HepG2 (cell line): Measurements from ENCODE around the gene COL9A2. TPM values are rescaled to one million over a fixed set of nuclear protein-coding genes. Genes with fewer than 3 reads are reported as not detected.

Experiments used
- ATAC-seq: fragments of 200-7000 bp; cut with Tn5 transposase; 3 replicates; pipeline ENCODE4 v1.9.1; 2020; ENCODE audit warnings: mild to moderate bottlenecking, moderate library complexity
- BruUV-seq: library from RNA; stranded (reverse); fragments of 400-500 nt; replicated peaks from 2 replicates; lab custom pipeline; 2021; lab: Mats Ljungman, UMichigan
- CTCF ChIA-PET: fragments of 300-600 bp; formaldehyde crosslinking; extraction: SDS; loops from one replicate; lab custom pipeline; 2021; ENCODE audit warnings: low total read pairs, inconsistent platforms, low intra/inter-chr PET ratio; lab: Yijun Ruan, JAX
- POLR2A ChIA-PET: fragments of 350-600 bp; sonication (Branson Sonifier 250); formaldehyde crosslinking; loops from one replicate; lab custom pipeline; 2020; ENCODE audit warnings: antibody characterized with exemption, inconsistent platforms; lab: Yijun Ruan, JAX
- DNase-seq: peaks from one replicate; pipeline ENCODE4 v3.0.0-alpha.2; 2015; ENCODE audit warnings: low spot score
- FAIRE-seq: peaks from 3 replicates; lab custom pipeline; 2011; peaks lifted over from hg19 to GRCh38; lab: Jason Lieb, UNC
- H2AFZ ChIP-seq: one replicate; pipeline ENCODE4 v1.6.1; 2011; ENCODE audit warnings: low read length, inconsistent platforms
- H3K27ac ChIP-seq: fragments of 300-600 bp; 3 replicates; pipeline ENCODE4 v1.8.0; 2011; ENCODE audit warnings: mixed run types, mild to moderate bottlenecking, mixed read lengths, low read length, inconsistent platforms; ENCODE audit not compliant: insufficient read depth; ENCODE audit errors: extremely low read length
- H3K27me3 ChIP-seq, 2 experiments: fragments of 200-600 bp in 1 of 2; 2 replicates in 1 of 2; 3 replicates in 1 of 2; pipeline versions ENCODE4 v1.6.0 to v1.8.0; 2011; ENCODE audit warnings: low read length in 2 of 2, mild to moderate bottlenecking in 2 of 2, moderate library complexity in 2 of 2, inconsistent platforms in 1 of 2; ENCODE audit not compliant: insufficient read depth in 2 of 2, control insufficient read depth in 1 of 2
- H3K36me3 ChIP-seq, 2 experiments: fragments of 200-600 bp in 1 of 2; replicated peaks in 1 of 2; 2 replicates in 1 of 2; 3 replicates in 1 of 2; pipeline versions ENCODE4 v1.5.1 to v1.8.0; 2011; ENCODE audit warnings: low read length in 2 of 2, inconsistent platforms in 1 of 2; ENCODE audit not compliant: insufficient read depth in 2 of 2, control insufficient read depth in 1 of 2
- H3K4me1 ChIP-seq: 2 replicates; pipeline ENCODE4 v1.5.1; 2012; ENCODE audit warnings: low read length, inconsistent platforms; ENCODE audit not compliant: insufficient read depth
- H3K4me2 ChIP-seq: 2 replicates; pipeline ENCODE4 v1.6.0; 2011; ENCODE audit warnings: low read depth, low read length, inconsistent platforms
- H3K4me3 ChIP-seq, 3 experiments: fragments of 200-600 bp in 1 of 3; sonication (generic), shearing (Covaris generic) in 1 of 3; replicated peaks in 1 of 3; 2 replicates each; pipeline ENCODE4 v1.5.1; 2011 to 2016; ENCODE audit warnings: low read length in 3 of 3, inconsistent platforms in 2 of 3, low read depth in 2 of 3, mild to moderate bottlenecking in 2 of 3, control low read depth in 1 of 3, mixed read lengths in 1 of 3; ENCODE audit not compliant: insufficient read depth in 1 of 3
- H3K79me2 ChIP-seq: one replicate; pipeline ENCODE4 v1.6.1; 2011; ENCODE audit warnings: low read length, inconsistent platforms; ENCODE audit not compliant: insufficient read depth
- H3K9ac ChIP-seq: 2 replicates; pipeline ENCODE4 v1.6.0; 2011; ENCODE audit warnings: mild to moderate bottlenecking, low read depth, low read length, inconsistent platforms; ENCODE audit not compliant: insufficient read depth
- H3K9me3 ChIP-seq: 2 replicates; pipeline ENCODE4 v1.5.1; 2012; ENCODE audit warnings: mild to moderate bottlenecking, low read length
- H4K20me1 ChIP-seq: 2 replicates; pipeline ENCODE4 v1.6.0; 2011; ENCODE audit warnings: inconsistent platforms, mild to moderate bottlenecking, low read length, moderate library complexity; ENCODE audit not compliant: insufficient read depth
- CBFB ChIP-seq: sonication (generic); formaldehyde crosslinking; IDR thresholded peaks from 2 replicates; pipeline ENCODE4 v1.4.0; 2020; ENCODE audit warnings: missing genetic modification reagents
- NONO ChIP-seq, 2 experiments: fragments of 450-650 bp in 1 of 2; sonication (generic) in 1 of 2; formaldehyde crosslinking in 1 of 2; IDR thresholded peaks in 1 of 2; conservative IDR thresholded peaks in 1 of 2; 2 replicates each; pipeline versions ENCODE4 v1.6.1 to v1.8.0; 2017 to 2022; ENCODE audit warnings: mild to moderate bottlenecking in 1 of 2, missing genetic modification reagents in 1 of 2, moderate library complexity in 1 of 2
- SIN3B ChIP-seq: fragments of 150-350 bp; IDR thresholded peaks from 2 replicates; pipeline ENCODE4 v1.6.1; 2014; ENCODE audit warnings: low read length
- ZBTB8A ChIP-seq: sonication (generic); formaldehyde crosslinking; IDR thresholded peaks from 2 replicates; pipeline ENCODE4 v1.4.0; 2020; ENCODE audit warnings: mild to moderate bottlenecking, low read depth, missing genetic modification reagents, borderline replicate concordance
- ZNF501 ChIP-seq: sonication (generic); formaldehyde crosslinking; IDR thresholded peaks from 2 replicates; pipeline ENCODE4 v1.5.1; 2020; ENCODE audit warnings: mild to moderate bottlenecking, moderate library complexity, missing genetic modification reagents
- ZNF746 ChIP-seq: sonication (generic); formaldehyde crosslinking; IDR thresholded peaks from 2 replicates; pipeline ENCODE4 v1.8.0; 2022; ENCODE audit warnings: mild to moderate bottlenecking, missing genetic modification reagents
- WGBS: methylation state at CpG from one replicate; pipeline ENCODE4 v1.1.6; 2017; ENCODE audit warnings: low lambda C conversion rate; 5-methylcytosine and 5-hydroxymethylcytosine counted together
- in situ Hi-C: cut with HindIII; loops from 2 replicates; pipeline ENCODE4 v1.10.0; 2017; ENCODE audit warnings: low pct_unique_long_range_greater_than_20kb; ENCODE audit not compliant: extremely low pct_ligation_motif_present
- intact Hi-C: fragments of 100-400 bp; cut with micrococcal nuclease; formaldehyde crosslinking; loops from one replicate; pipeline ENCODE4 v1.10.0; 2022; ENCODE audit not compliant: unreplicated experiment
- polyA plus RNA-seq, 8 experiments: library from polyadenylated mRNA; depleted of rRNA in 3 of 8; stranded (reverse) in 7 of 8; unstranded in 1 of 8; fragments of >200 nt; fragmentation: Illumina TruSeq in 4 of 8; extraction: Trizol in 4 of 8; gene quantifications; 2 replicates each; pipeline versions ENCODE4 v1.2.1 to v1.2.3, GENCODE V29; 2011 to 2016; ENCODE audit warnings: low read depth in 4 of 8, missing spikeins in 1 of 8, mixed read lengths in 1 of 8; ENCODE audit not compliant: insufficient read depth in 1 of 8
- total RNA-seq, 5 experiments: library from RNA; depleted of rRNA; stranded (reverse); fragments of >200 nt; fragmentation: Illumina TruSeq; extraction: Trizol; gene quantifications; 2 replicates each; pipeline ENCODE4 v1.2.3, GENCODE V29; 2016; ENCODE audit warnings: low read depth in 1 of 5
- TF ChIP-seq, protein P1 (sequence below): sonication (generic); formaldehyde crosslinking; IDR thresholded peaks from one replicate; pipeline ENCODE4 v1.5.1; 2020; ENCODE audit warnings: mild to moderate bottlenecking, missing genetic modification reagents; ENCODE audit errors: not compliant biosample characterization
- TF ChIP-seq, protein P2 (sequence below): sonication (generic); formaldehyde crosslinking; IDR thresholded peaks from 2 replicates; pipeline ENCODE4 v1.4.0; 2020; ENCODE audit warnings: mild to moderate bottlenecking, missing genetic modification reagents

COL9A2 gene
- total and polyA plus RNA-seq, 2 of the 13 experiments (the other 11 are each of a cell fraction or from before 2014, with no cell fraction given), result 20.2 to 26.9 TPM

DNA sequence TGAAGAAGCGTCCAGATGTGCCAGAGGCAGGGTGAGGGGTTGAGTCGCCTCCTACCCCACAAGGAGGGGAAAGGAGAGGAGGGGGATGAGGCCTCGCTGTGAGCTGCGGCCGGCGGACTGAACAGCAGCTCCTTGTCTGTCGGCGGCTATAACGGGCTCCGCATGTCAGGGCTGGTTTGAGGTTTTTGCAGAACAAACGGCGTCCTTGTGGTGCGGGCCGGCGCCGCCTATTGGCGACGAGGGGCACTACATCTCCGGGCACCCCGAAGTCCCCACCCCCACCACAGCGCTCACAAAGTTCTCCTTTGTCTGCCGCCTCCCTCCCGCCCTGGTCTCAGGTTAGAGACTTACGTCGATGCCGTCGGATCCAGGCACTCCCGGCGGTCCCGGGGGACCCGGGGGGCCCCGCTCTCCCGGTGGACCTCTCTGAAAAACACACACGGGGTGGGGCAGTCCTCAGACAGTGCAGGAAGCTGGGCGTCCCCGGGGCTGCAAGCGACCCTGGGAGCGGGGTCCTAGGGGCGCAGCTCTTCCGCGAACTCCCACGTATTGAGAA, 1.8 kb downstream of the COL9A2 start (continued):
- TF ChIP-seq CBFB (CRISPR knock-in tag), result peak; percentile 79; the same call in 1 of the 2 replicates

DNA sequence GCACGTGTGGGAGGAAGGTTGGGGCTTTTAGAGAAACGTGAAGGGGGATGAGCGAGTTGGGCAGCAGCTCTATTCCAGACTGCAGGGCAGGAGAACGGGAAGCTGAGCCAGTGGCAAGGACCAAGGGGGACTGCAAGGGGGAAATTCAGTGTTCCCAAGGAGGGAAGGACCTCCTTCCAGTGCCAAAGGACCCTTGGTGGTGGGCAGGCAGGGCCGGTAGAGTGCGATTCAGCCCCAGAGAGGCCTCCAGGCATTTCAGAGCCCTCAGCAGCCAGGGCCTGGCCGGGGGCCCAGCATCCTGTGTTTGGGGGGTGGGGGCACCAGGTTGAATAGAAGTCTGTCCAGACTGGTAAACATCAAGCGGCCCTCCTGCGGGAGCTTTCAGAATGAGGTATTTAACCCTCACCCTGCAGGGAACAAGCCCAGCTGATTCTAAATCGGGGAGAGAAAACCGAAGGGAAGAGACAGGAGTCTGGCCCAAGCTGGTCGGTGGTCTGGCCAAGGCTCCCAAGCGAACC, 2.3 kb downstream of the COL9A2 start:
- ATAC-seq (peak; percentile 10), FAIRE-seq (no peak), DNase-seq (peak; percentile 55)
- H3K4me2 ChIP-seq, result peak overlapping the region; percentile 96
- peaks cover 0 to 11% of the 10 kb centered on the region in 2 experiments; a peak in 1 of 5 replicates for H3K27me3 ChIP-seq
- peak overlapping the region; percentile 58 to 93 (median 64) for H3K4me3 ChIP-seq
- no peaks in the 10 kb centered on the region; a peak in 1 of 5 replicates for H3K36me3 ChIP-seq
- ChIA-PET CTCF (interaction anchor here (1.5 kb wide), 2 partner anchors 24 to 90 kb away, joined by 5 to 6 read pairs; no protein-coding TSS in a partner anchor), POLR2A (interaction anchor here (0.7 to 4.6 kb wide), 18 partner anchors 9 to 275 kb away, joined by 3 to 23 read pairs (median 4); partner anchors contain the start of genes CAP1, SMAP2, TMCO2 and ZFP69B)
- intact Hi-C loops (loop anchor here (10.0 kb wide), 1 partner anchor 60 kb away; the partner anchor contains the start of gene ZMPSTE24), in situ Hi-C loops (no loop called here)
- 5% methylated on average over 10 of the region's 13 CpGs for WGBS
- peak overlapping the region; percentile 82 for H3K27ac ChIP-seq
- no peaks in the 10 kb centered on the region for H4K20me1 ChIP-seq
- H2AFZ ChIP-seq, result no peak overlapping the region
- H3K9ac ChIP-seq, result peak overlapping the region; percentile 74
- no peaks in the 10 kb centered on the region for H3K79me2 ChIP-seq
- BruUV-seq, result TSS peak; percentile 57
- no peaks in the 10 kb centered on the region for H3K9me3 ChIP-seq
- peaks cover 47% of the 10 kb centered on the region for H3K4me1 ChIP-seq
- TF ChIP-seq ZNF501 (CRISPR knock-in tag) (peak; percentile 28; the same call in 1 of the 2 replicates), NONO (IDR thresholded peaks at IDR 0.05) (no peak), NONO (CRISPR knock-in tag; conservative IDR thresholded peaks at IDR 0.05) (peak; percentile 13; the same call in 1 of the 2 replicates), SIN3B (0 out of 2 replicates have a peak, but pooled peaks have one; percentile 3), ZBTB8A (CRISPR knock-in tag) (no peak), ZNF746 (0 out of 2 replicates have a peak, but pooled peaks have one; percentile 15)
- TF ChIP-seq, protein P1, sequence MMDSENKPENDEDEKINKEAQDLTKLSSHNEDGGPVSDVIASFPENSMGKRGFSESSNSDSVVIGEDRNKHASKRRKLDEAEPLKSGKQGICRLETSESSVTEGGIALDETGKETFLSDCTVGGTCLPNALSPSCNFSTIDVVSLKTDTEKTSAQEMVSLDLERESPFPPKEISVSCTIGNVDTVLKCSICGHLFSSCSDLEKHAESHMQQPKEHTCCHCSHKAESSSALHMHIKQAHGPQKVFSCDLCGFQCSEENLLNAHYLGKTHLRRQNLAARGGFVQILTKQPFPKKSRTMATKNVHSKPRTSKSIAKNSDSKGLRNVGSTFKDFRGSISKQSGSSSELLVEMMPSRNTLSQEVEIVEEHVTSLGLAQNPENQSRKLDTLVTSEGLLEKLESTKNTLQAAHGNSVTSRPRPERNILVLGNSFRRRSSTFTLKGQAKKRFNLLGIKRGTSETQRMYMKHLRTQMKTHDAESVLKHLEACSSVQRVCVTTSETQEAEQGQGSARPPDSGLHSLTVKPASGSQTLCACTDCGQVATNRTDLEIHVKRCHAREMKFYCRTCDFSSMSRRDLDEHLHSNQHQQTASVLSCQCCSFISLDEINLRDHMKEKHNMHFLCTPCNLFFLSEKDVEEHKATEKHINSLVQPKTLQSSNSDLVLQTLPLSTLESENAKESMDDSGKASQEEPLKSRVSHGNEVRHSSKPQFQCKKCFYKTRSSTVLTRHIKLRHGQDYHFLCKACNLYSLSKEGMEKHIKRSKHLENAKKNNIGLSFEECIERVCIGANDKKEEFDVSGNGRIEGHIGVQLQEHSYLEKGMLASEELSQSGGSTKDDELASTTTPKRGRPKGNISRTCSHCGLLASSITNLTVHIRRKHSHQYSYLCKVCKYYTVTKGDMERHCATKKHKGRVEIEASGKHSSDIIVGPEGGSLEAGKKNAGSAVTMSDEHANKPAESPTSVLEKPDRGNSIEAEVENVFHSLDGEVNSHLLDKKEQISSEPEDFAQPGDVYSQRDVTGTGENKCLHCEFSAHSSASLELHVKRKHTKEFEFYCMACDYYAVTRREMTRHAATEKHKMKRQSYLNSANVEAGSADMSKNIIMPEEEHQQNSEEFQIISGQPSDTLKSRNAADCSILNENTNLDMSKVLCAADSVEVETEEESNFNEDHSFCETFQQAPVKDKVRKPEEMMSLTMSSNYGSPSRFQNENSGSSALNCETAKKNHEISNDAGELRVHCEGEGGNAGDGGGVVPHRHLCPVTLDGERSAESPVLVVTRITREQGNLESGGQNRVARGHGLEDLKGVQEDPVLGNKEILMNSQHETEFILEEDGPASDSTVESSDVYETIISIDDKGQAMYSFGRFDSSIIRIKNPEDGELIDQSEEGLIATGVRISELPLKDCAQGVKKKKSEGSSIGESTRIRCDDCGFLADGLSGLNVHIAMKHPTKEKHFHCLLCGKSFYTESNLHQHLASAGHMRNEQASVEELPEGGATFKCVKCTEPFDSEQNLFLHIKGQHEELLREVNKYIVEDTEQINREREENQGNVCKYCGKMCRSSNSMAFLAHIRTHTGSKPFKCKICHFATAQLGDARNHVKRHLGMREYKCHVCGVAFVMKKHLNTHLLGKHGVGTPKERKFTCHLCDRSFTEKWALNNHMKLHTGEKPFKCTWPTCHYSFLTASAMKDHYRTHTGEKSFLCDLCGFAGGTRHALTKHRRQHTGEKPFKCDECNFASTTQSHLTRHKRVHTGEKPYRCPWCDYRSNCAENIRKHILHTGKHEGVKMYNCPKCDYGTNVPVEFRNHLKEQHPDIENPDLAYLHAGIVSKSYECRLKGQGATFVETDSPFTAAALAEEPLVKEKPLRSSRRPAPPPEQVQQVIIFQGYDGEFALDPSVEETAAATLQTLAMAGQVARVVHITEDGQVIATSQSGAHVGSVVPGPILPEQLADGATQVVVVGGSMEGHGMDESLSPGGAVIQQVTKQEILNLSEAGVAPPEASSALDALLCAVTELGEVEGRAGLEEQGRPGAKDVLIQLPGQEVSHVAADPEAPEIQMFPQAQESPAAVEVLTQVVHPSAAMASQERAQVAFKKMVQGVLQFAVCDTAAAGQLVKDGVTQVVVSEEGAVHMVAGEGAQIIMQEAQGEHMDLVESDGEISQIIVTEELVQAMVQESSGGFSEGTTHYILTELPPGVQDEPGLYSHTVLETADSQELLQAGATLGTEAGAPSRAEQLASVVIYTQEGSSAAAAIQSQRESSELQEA (CRISPR knock-in tag), result peak; percentile 4
- TF ChIP-seq, protein P2, sequence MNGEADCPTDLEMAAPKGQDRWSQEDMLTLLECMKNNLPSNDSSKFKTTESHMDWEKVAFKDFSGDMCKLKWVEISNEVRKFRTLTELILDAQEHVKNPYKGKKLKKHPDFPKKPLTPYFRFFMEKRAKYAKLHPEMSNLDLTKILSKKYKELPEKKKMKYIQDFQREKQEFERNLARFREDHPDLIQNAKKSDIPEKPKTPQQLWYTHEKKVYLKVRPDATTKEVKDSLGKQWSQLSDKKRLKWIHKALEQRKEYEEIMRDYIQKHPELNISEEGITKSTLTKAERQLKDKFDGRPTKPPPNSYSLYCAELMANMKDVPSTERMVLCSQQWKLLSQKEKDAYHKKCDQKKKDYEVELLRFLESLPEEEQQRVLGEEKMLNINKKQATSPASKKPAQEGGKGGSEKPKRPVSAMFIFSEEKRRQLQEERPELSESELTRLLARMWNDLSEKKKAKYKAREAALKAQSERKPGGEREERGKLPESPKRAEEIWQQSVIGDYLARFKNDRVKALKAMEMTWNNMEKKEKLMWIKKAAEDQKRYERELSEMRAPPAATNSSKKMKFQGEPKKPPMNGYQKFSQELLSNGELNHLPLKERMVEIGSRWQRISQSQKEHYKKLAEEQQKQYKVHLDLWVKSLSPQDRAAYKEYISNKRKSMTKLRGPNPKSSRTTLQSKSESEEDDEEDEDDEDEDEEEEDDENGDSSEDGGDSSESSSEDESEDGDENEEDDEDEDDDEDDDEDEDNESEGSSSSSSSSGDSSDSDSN (CRISPR knock-in tag), result no peak
